ENCODE data around the gene ZNF511.
"Not testable (repeated sequence)": the region's sequence is repeated elsewhere in the genome, so short reads cannot be mapped to it uniquely, and the experiment has no call there.

Gene ZNF511

GRCh38 chr10:133316732-133317131, 8.0 kb downstream of the ZNF511 start:
- DNase-seq: no peak

GRCh38 chr10:133318494-133319127, 9.9 kb downstream of the ZNF511 start:
- DNase-seq: peak; percentile 94

GRCh38 chr10:133320852-133321422, 12.2 kb downstream of the ZNF511 start:
- DNase-seq: not testable (repeated sequence)

GRCh38 chr10:133322064-133322709, 13.5 kb downstream of the ZNF511 start:
- DNase-seq: not testable (repeated sequence)

GRCh38 chr10:133324198-133324792, 15.6 kb downstream of the ZNF511 start:
- DNase-seq: peak; percentile 50

- peak; percentile 47 for DNase-seq
Measured at GRCh38 chr10:133324857-133325260, 16.1 kb downstream of the ZNF511 start.

- DNase-seq: peak; percentile 69
Measured at GRCh38 chr10:133325440-133326222, 16.9 kb downstream of the ZNF511 start.

- DNase-seq: no peak
Measured at GRCh38 chr10:133326223-133326551, 17.5 kb downstream of the ZNF511 start.

GRCh38 chr10:133326745-133327650, 18.3 kb downstream of the ZNF511 start:
- DNase-seq: no peak

- no peak for DNase-seq
Measured at GRCh38 chr10:133327651-133328357, 19.1 kb downstream of the ZNF511 start.

- DNase-seq: no peak
Measured at GRCh38 chr10:133328358-133329343, 19.9 kb downstream of the ZNF511 start.

- peak; percentile 92 for DNase-seq
Measured at GRCh38 chr10:133329491-133330202, 20.9 kb downstream of the ZNF511 start.

GRCh38 chr10:133332936-133333699, 24.4 kb downstream of the ZNF511 start:
- DNase-seq: no peak

GRCh38 chr10:133334503-133335245, 26.0 kb downstream of the ZNF511 start:
- DNase-seq: no peak

- peak; percentile 78 for DNase-seq
Measured at GRCh38 chr10:133335246-133336117, 26.8 kb downstream of the ZNF511 start.

GRCh38 chr10:133336118-133336576, 27.4 kb downstream of the ZNF511 start:
- DNase-seq: no peak
